Skin epidermis (tissue), 12 donors: Measurements from ENCODE around the gene KIF4B.
"Not testable (repeated sequence)": the region's sequence is repeated elsewhere in the genome, so short reads cannot be mapped to it uniquely, and the experiment has no call there.

Experiments
- H3K27ac ChIP-seq, 21 experiments: fragments of 200-600 bp; sonication (generic) in 11 of 21; one replicate each; pipeline ENCODE4 v1.5.0; 2020; ENCODE audit warnings: mild to moderate bottlenecking in 3 of 21, inconsistent platforms in 2 of 21, moderate library complexity in 2 of 21
- H3K4me3 ChIP-seq, 7 experiments: fragments of 200-600 bp; sonication (generic) in 2 of 7; one replicate each; pipeline ENCODE4 v1.5.0; 2020; ENCODE audit warnings: inconsistent platforms in 2 of 7, mild to moderate bottlenecking in 2 of 7, moderate library complexity in 1 of 7

KIF4B gene

DNA sequence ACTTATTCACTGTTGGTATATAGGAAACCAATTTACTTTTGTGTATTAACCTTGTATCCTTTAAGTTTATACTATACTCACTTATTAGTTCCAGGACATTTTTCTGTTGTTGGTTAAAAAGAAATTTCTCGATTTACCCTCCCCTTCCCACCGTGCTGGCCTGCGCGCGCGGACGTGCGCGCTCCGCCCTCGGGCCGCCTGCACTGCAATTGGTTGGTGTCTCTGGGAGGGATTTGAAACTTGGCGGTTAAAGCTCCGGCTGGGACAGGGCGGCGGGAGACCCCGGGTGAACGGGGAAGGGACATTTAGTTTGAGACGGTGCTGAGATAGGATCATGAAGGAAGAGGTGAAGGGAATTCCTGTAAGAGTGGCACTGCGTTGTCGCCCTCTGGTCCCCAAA, at the start of gene KIF4B:
Gene KIF4B, plus strand, starts transcription at position 230 of the 400 bp plus-strand sequence. Its CDS starts 105 bp downstream, at position 335.
- Histone ChIP-seq H3K4me3 (no peak within 1 kb of the TSS), H3K27ac (no peak within 1 kb of the TSS)

DNA sequence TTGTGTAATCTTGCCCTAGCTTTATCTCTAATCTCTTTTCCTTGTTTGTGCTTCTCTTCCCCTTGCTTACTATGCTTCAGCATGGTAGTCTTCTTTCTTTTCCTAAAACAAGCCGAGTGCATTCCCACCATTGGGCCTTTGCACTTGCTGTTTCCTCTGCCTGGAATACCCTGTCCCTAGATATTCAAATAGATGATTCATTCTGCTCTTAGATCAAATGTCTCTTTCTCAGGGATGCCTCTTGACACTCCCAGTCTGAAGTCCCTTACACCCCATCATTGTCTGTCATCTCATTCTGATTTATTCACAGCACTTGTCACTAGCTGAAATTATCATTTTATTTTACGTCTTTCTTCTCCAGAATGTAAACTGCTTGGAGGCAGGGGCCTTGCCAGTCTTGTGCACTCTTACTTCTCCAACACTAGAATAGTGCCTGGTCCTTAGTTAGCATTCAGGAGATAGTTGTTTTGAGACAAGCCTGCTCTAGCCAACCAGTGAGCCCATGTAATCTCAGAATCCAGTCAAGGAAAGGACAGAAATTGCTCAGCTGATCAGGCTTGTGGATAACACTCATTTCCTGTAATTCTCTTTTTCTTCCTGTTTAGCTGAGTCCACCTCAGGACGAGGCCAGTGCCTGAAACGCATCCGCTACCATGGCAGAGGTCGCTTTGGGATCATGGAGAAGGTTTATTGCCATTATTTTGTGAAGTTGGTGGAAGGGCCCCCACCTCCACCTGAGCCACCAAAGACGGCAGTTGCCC, 47.3 kb upstream of the KIF4B start:
- peak overlapping the region in 5 of 21 experiments; percentile 12 to 56 (median 26) for H3K27ac ChIP-seq
- no peak overlapping the region for H3K4me3 ChIP-seq

DNA sequence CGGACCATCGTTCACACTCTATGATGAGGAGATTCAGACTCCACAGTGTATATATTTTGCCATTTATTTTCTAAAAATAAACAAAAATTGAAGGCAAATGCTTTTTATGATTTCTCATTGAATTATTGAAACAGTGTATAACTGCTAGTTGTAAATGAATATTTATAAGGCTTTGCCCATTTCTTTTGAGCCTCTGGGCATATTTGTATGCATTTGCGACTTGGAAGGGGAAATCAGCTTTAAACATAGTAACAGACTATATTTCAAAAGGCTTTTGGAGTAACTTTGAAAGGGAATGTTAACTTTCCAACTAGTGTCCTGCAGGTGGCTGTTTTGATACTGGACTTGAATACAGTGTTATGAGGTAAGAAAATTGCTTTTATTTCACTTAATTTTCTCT, 46.7 kb upstream of the KIF4B start:
- H3K4me3 ChIP-seq, result no peak overlapping the region
- peak overlapping the region in 1 of 21 experiments; percentile 1 for H3K27ac ChIP-seq

DNA sequence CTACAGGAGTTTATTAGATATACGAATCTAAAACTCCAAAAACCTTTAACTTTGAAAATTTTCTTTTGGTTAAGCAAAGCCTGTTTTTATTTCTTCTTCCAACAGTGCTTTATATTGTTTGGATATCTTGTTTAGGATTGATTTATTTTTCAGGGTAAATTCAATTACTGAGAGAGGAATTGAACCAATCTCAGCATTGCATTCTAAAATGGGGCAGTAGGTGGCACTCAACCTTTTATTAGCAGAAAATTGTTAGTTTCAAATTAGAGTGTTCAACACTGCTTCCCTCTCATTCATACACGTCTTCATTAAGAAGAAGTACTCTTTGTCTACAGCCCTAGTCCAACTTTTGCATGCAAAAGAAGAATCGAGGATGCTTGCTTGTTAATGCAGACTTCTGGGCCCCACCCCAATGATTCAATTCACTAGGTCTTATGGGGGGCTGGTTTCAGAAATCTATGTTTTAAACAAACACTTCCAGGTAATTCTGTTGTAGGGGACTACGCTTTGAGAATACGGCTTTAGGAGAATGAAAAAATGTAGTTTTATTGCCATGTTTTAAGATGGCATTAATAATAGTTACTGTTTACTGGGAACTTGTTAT, 46.0 kb upstream of the KIF4B start:
- H3K4me3 ChIP-seq, result no peak overlapping the region
- peak overlapping the region in 1 of 21 experiments; percentile 1 for H3K27ac ChIP-seq

- Histone ChIP-seq H3K27ac (no peak overlapping the region), H3K4me3 (no peak overlapping the region)
These were observed 44.6 kb upstream of the KIF4B start for GRCh38 chr5:154968953-154969352.

DNA sequence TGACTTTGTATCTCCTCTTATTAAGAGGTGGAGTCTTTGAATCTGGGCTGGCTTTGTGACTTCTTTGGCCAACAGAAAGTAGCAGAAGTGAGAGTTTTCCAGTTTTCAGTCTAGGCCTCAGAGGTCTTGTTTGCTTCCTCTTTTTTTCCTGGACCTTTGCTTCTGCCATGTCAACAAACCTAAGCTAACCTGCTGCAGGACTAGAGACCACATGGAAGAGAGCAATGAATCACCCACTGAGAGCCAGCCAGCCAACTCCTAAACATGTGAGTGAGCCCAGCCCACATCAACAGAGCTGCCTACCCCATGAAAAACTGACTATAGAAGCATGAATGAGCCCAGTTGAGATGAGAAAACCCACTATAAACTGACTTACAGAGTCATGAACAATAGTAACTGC, 42.8 kb upstream of the KIF4B start:
- Histone ChIP-seq H3K4me3 (no peak overlapping the region), H3K27ac (no peak overlapping the region)

- Histone ChIP-seq H3K27ac (no peak overlapping the region), H3K4me3 (no peak overlapping the region)
These were observed 42.1 kb upstream of the KIF4B start for GRCh38 chr5:154971501-154971900.

DNA sequence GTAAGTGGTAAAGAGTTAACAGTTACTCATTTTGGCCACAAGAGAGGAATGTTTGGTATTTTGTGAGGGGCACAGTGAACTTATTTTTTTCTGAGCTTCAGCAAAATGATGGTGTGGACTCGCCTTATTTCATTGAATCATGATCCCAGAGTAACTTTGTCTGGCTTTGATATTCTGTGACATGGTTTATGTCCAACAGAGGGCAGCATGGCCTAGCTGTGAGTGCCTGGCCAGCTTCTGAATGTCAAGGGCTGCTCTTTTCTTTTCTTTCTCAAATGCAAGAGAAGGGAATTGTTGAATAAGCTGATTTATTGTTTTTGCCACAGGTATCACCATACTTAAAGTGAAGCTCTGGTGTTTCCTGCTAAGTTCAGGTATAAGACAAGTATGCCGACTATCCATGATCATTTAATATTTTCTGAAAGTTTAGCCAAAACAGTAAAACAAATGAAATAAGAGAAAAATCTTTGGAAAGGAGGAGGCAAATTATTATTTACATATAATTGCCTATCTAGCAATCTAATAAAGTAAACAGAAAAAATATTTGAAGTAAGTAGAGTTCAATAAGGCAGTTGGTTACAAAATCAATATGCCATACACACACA, 41.0 kb upstream of the KIF4B start:
- Histone ChIP-seq H3K4me3 (no peak overlapping the region), H3K27ac (no peak overlapping the region)

- H3K27ac ChIP-seq, H3K4me3 ChIP-seq: not testable (repeated sequence)
These were observed 37.5 kb upstream of the KIF4B start for GRCh38 chr5:154976082-154976481.

DNA sequence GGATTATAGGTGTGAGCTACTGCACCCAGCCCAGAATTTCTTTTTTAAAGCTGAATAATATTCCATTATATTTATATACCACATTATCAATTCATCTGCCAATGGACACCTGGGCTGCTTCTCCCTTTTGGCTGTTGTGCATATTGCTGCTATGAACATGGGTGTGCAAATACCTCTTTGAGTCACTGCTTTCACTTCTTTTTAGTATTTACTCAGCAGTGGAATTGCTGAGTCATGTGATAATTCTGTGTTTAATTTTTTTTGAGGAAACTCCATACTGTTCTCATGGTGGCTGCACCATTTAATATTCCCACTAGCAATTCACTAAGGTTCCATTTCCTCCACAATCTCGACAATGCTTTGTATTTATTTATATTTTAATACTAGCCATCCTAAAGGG, 36.1 kb upstream of the KIF4B start:
- no peak overlapping the region for H3K4me3 ChIP-seq
- H3K27ac ChIP-seq, result no peak overlapping the region

DNA sequence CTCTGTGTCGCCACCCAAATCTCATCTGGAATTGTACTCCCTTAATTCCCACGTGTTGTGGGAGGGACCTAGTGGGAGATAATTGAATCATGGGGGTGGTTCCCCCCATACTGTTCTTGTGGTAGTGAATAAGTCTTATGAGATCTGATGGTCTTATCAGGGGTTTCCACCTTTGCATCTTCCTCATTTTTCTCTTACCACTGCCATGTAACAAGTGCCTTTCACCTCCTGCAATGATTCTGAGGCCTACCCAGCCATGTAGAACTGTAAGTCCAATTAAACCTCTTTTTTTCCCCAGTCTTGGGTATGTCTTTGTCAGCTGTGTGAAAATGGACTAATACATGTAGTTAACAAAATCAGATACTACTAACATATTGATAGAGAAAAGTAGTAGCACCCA, 35.3 kb upstream of the KIF4B start:
- not testable (repeated sequence) for H3K4me3 ChIP-seq, H3K27ac ChIP-seq

DNA sequence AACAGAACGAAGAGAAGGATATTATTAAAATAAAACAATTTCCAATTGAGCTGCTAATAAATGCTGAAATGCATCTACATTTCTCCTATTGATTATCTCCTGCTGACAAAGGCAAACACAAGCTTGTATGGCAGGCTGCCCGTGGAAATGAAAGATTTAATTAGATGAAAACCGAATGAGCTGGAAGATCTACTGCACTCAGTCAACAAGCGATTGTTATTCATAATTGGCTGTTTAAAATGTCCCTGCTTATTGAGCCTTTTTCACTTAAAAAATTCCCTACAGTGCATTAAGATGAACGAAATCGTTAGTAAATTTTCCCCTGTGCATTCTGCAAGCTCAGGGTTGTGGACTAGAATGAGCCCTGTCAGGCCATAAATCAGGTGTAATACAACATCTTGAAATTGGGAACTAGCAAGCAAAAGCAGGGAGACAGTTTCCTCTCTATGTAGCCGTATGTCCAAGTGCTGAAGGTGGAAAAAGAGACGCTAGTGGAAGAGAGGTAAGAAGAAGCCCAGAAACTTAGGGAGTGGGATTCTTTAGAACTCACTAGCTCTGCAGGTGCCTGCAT, 28.5 kb upstream of the KIF4B start:
- Histone ChIP-seq H3K27ac (no peak overlapping the region), H3K4me3 (no peak overlapping the region)

GRCh38 chr5:154986151-154986550, 27.4 kb upstream of the KIF4B start:
- no peak overlapping the region for H3K4me3 ChIP-seq
- no peak overlapping the region for H3K27ac ChIP-seq

GRCh38 chr5:154989626-154990025, 23.9 kb upstream of the KIF4B start:
- Histone ChIP-seq H3K27ac (no peak overlapping the region), H3K4me3 (no peak overlapping the region)

- Histone ChIP-seq H3K27ac (no peak overlapping the region), H3K4me3 (no peak overlapping the region)
These were observed 20.1 kb upstream of the KIF4B start for GRCh38 chr5:154993461-154993860.

GRCh38 chr5:154995679-154996078, 17.9 kb upstream of the KIF4B start:
- no peak overlapping the region for H3K4me3 ChIP-seq
- H3K27ac ChIP-seq, result no peak overlapping the region

DNA sequence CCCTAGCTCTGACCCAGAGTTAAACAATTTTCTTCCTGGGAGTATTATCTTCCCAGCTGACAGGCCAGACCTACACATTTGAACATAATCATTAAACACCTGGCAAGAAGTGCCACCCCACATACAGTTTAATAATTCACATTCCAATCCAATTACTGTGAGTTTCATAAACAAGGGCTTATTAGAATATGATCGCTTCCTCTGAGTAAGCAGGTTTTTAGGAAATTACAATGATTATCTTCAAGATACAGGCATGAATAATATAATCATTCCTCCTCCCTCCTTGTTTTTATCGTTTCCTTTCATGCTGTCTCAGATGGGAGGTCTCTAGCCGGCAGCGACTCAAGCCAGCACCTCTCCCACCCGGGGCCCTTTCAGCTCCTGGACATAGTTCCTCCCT, 15.8 kb upstream of the KIF4B start:
- Histone ChIP-seq H3K27ac (no peak overlapping the region), H3K4me3 (no peak overlapping the region)

DNA sequence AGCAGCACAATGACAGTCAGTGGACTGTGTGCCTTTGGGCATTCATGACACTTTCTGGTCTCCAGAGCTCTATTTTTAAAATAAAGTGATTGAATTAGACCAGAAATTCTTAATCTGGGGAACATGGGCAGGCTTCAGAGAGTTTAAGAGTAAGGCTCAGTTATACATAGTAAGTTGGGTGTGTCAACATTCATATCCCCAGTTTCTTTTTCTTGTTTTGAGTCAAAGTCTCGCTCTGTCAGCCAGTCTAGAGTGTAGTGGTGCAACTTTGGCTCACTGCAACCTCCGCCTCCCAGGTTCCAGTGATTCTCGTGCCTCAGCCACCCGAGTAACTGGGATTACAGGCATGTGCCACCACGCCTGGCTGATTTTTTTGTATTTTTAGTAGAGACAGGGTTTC, 13.7 kb upstream of the KIF4B start:
- Histone ChIP-seq H3K4me3 (no peak overlapping the region), H3K27ac (no peak overlapping the region)

DNA sequence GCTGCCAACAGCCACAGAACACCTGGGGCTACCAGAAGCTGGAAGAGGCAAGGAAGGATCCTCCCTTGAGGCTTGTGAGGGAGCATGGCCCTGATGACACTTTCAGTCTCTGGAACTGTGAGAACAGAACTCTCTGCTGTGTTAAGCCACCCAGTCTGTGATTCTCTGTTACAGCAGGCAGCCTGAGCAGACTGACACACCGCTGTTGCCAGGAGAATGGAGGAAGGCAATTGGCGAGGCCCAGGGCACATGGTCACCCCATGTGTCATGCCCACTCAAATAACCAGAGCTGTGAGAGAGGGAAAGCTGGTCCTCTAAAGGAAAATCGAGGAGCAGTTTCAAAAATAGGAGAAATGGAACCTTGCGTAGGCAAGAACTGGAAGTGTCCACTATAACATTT, 12.0 kb upstream of the KIF4B start:
- Histone ChIP-seq H3K4me3 (no peak overlapping the region), H3K27ac (no peak overlapping the region)

- not testable (repeated sequence) for H3K27ac ChIP-seq, H3K4me3 ChIP-seq
These were observed 10.8 kb upstream of the KIF4B start for GRCh38 chr5:155002722-155003121.
